Stimulated activated memory B cell treated with anti-CD40 and anti-IgM and Interleukin-4, amounts not matched to agents 10 μg/mL and 1 μg/mL and 100 μg/mL, for 72 hours (primary cell): ENCODE data around the gene LHFPL4.
A peak's percentile ranks its signal among the peaks of the same experiment; 100 is the strongest.
"Not testable (repeated sequence)": the region's sequence is repeated elsewhere in the genome, so short reads cannot be mapped to it uniquely, and the experiment has no call there.

Experiments
- ATAC-seq: fragments of 150-1000 bp; cut with Tn5 transposase; 2 replicates; pipeline ENCODE4 v1.10.0; 2021
- H3K27ac Mint-ChIP-seq: one replicate; pipeline ENCODE4 v1.8.0; 2022; ENCODE audit warnings: mild to moderate bottlenecking, mixed read lengths
- H3K27me3 Mint-ChIP-seq: one replicate; pipeline ENCODE4 v1.8.0; 2022; ENCODE audit warnings: mixed read lengths
- H3K36me3 Mint-ChIP-seq: one replicate; pipeline ENCODE4 v1.8.0; 2022; ENCODE audit warnings: mixed read lengths
- H3K4me1 Mint-ChIP-seq: one replicate; pipeline ENCODE4 v1.8.0; 2022; ENCODE audit warnings: mixed read lengths
- H3K4me3 Mint-ChIP-seq: one replicate; pipeline ENCODE4 v1.8.0; 2022; ENCODE audit warnings: mild to moderate bottlenecking, moderate library complexity, mixed read lengths
- H3K9me3 Mint-ChIP-seq: one replicate; pipeline ENCODE4 v1.8.0; 2022; ENCODE audit warnings: mixed read lengths

LHFPL4 gene

DNA sequence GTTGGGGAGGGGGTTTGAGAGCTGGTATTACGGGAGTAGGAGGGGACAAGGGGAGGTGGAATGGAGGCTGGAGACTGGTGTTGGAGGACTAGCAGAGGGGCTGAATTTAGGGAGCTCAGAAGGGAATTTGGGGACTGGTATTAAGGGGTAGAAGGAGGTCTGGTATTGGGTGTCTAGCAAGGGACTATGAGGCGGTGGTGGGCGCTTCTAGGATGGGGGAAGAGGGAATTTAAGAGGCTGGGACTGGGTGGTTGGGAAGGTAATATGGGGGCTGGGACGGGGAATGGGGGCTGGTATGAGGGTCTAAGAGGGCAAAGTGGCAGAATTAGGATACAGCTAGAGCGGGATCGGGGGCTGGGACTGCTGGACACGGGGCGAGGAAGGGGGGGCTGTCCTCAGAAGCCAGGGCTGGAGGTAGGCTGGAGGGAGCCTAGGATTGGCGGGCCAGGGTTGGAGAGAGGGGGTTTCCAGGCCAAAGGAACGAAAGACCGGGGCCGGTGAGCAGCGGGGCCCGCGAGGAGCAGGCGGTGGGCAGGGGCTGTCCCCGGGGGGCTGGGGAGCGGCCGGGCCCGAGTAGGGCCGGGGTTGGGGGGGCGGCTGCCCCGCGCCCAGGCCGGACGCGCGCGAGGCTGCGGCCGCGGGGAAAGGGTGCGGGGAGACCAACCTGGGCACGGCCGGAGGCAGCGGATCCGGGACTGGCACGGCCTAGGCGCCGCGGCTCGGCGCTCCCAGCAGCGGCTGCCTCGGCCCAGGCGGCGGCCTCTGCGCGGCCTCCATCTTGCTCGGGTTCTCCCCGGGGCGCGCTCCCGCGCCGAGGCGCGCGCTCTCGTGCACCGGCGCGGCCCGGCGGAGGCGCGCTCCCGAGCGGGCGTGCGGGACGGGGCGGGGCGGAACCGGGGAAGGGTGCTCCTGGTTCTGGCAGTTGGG is at the start of gene LHFPL4:
LHFPL4 (minus strand) TSS at position 802 of the 927 bp plus-strand sequence. CDS start 1,143 bp downstream, outside the sequence.
- Mint-ChIP-seq H3K4me3 (peak within 1 kb of the TSS; percentile 47), H3K36me3 (no peaks in the 10 kb centered on the region), H3K27me3 (peaks cover 73% of the 10 kb centered on the region), H3K9me3 (no peaks in the 10 kb centered on the region), H3K4me1 (peaks cover 14% of the 10 kb centered on the region), H3K27ac (no peak within 1 kb of the TSS)
- peak; percentile 54 for ATAC-seq

GRCh38 chr3:9602620-9603019 is 49.0 kb upstream of the LHFPL4 start:
- no peak for ATAC-seq
- peaks cover 10% of the 10 kb centered on the region for H3K9me3 Mint-ChIP-seq
- H3K27ac Mint-ChIP-seq: no peak overlapping the region
- no peaks in the 10 kb centered on the region for H3K4me1 Mint-ChIP-seq
- no peaks in the 10 kb centered on the region for H3K36me3 Mint-ChIP-seq
- H3K27me3 Mint-ChIP-seq: peaks cover 73% of the 10 kb centered on the region
- no peak overlapping the region for H3K4me3 Mint-ChIP-seq

- not testable (repeated sequence) for ATAC-seq, H3K27ac Mint-ChIP-seq, H3K4me3 Mint-ChIP-seq, H3K4me1 Mint-ChIP-seq, H3K36me3 Mint-ChIP-seq, H3K9me3 Mint-ChIP-seq
- peaks cover 68% of the 10 kb centered on the region for H3K27me3 Mint-ChIP-seq
Observed at GRCh38 chr3:9601006-9601581, 47.5 kb upstream of the LHFPL4 start.

- Mint-ChIP-seq H3K4me3 (no peak overlapping the region), H3K36me3 (no peaks in the 10 kb centered on the region), H3K27ac (no peak overlapping the region), H3K27me3 (peaks cover 63% of the 10 kb centered on the region), H3K4me1 (no peaks in the 10 kb centered on the region), H3K9me3 (peaks cover 6% of the 10 kb centered on the region)
- ATAC-seq: peak; percentile 41
Observed at GRCh38 chr3:9600597-9600996, 47.0 kb upstream of the LHFPL4 start.

GRCh38 chr3:9598783-9599387 is 45.3 kb upstream of the LHFPL4 start:
- no peak overlapping the region for H3K4me3 Mint-ChIP-seq
- H3K27ac Mint-ChIP-seq: no peak overlapping the region
- H3K9me3 Mint-ChIP-seq: no peaks in the 10 kb centered on the region
- ATAC-seq: no peak
- no peaks in the 10 kb centered on the region for H3K36me3 Mint-ChIP-seq
- no peaks in the 10 kb centered on the region for H3K4me1 Mint-ChIP-seq
- peaks cover 50% of the 10 kb centered on the region for H3K27me3 Mint-ChIP-seq

GRCh38 chr3:9595877-9596276 is 42.3 kb upstream of the LHFPL4 start:
- Mint-ChIP-seq H3K27me3 (peaks cover 40% of the 10 kb centered on the region), H3K36me3 (no peaks in the 10 kb centered on the region), H3K9me3 (no peaks in the 10 kb centered on the region), H3K27ac (no peak overlapping the region), H3K4me3 (no peak overlapping the region), H3K4me1 (no peaks in the 10 kb centered on the region)
- no peak for ATAC-seq

DNA sequence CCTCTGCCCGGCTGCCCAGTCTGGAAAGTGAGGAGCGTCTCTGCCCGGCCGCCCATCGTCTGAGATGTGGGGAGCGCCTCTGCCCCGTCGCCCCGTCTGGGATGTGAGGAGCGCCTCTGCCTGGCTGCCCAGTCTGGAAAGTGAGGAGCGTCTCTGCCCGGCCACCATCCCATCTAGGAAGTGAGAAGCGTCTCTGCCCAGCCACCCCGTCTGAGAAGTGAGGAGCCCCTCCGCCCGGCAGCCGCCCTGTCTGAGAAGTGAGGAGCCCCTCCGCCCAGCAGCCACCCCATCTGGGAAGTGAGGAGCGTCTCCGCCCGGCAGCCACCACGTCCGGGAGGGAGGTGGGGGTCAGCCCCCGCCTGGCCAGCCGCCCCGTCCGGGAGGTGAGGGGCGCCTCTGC is 38.2 kb upstream of the LHFPL4 start:
- not testable (repeated sequence) for ATAC-seq, H3K36me3 Mint-ChIP-seq

DNA sequence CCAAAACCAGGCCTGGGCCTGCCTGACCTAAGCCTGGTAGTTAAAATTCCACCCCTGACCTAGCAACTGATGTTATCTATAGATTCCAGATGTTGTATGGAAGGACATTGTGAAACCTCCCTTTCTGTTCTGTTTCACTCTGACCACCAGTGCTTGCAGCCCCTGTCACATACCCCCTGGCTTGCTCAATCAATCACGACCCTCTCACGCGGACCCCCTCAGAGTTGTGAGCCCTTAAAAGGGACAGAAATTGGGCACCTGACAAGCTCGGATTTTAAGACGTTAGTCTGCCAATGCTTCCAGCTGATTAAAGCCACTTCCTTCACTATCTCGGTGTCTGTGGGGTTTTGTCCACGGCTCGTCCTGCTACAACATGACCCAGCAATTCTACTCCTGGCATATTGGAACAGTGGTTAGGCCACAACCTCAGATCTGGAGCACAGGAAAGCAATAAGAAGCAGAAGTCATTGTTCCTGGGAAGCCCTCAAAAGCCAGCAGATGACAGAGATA is 36.7 kb upstream of the LHFPL4 start:
- H3K27ac Mint-ChIP-seq: no peak overlapping the region
- ATAC-seq: no peak
- no peak overlapping the region for H3K4me3 Mint-ChIP-seq
- H3K9me3 Mint-ChIP-seq: no peaks in the 10 kb centered on the region
- H3K27me3 Mint-ChIP-seq: peaks cover 18% of the 10 kb centered on the region
- no peaks in the 10 kb centered on the region for H3K4me1 Mint-ChIP-seq
- H3K36me3 Mint-ChIP-seq: no peaks in the 10 kb centered on the region

More for the DNA sequence above, 38.2 kb upstream of the LHFPL4 start:
- not testable (repeated sequence) for H3K27ac Mint-ChIP-seq, H3K4me3 Mint-ChIP-seq, H3K9me3 Mint-ChIP-seq, H3K4me1 Mint-ChIP-seq
- peaks cover 18% of the 10 kb centered on the region for H3K27me3 Mint-ChIP-seq

- Mint-ChIP-seq H3K9me3 (peaks cover 4% of the 10 kb centered on the region), H3K36me3 (peaks cover 5% of the 10 kb centered on the region), H3K4me3 (no peak overlapping the region), H3K27me3 (no peaks in the 10 kb centered on the region), H3K27ac (no peak overlapping the region), H3K4me1 (no peaks in the 10 kb centered on the region)
- ATAC-seq: no peak
Observed at GRCh38 chr3:9583792-9584191, 30.2 kb upstream of the LHFPL4 start.

DNA sequence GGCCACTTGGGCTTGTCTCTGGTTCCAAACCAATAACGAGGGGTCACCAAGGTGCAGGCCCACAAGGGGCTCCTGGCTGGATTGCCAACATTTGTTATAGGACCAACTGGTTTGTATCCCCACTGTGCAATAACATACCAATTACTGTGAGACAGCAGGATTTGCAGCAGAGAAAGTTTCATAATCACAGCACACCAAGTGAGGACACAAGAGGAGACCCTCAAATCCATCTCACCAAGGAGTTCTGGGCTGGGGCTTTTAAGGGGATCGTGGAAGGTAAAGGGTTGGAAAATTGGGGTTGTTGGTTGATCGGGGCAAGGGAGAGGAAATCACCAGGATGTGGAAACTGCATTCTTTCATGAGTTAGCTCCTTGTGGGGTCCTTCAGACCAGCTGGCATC is 29.7 kb upstream of the LHFPL4 start:
- Mint-ChIP-seq H3K36me3 (peaks cover 5% of the 10 kb centered on the region), H3K4me3 (no peak overlapping the region), H3K4me1 (no peaks in the 10 kb centered on the region), H3K9me3 (peaks cover 4% of the 10 kb centered on the region), H3K27ac (no peak overlapping the region), H3K27me3 (no peaks in the 10 kb centered on the region)
- no peak for ATAC-seq

GRCh38 chr3:9582332-9582731 is 28.7 kb upstream of the LHFPL4 start:
- no peak overlapping the region for H3K27ac Mint-ChIP-seq
- no peak for ATAC-seq
- no peak overlapping the region for H3K4me3 Mint-ChIP-seq

GRCh38 chr3:9581742-9582141 is 28.1 kb upstream of the LHFPL4 start:
- Mint-ChIP-seq H3K27me3 (no peaks in the 10 kb centered on the region), H3K9me3 (peaks cover 4% of the 10 kb centered on the region), H3K4me3 (no peak overlapping the region), H3K27ac (no peak overlapping the region), H3K36me3 (peaks cover 5% of the 10 kb centered on the region), H3K4me1 (no peaks in the 10 kb centered on the region)
- no peak for ATAC-seq

More at GRCh38 chr3:9582332-9582731, 28.7 kb upstream of the LHFPL4 start:
- Mint-ChIP-seq H3K36me3 (peaks cover 5% of the 10 kb centered on the region), H3K4me1 (no peaks in the 10 kb centered on the region), H3K27me3 (no peaks in the 10 kb centered on the region), H3K9me3 (peaks cover 4% of the 10 kb centered on the region)

- H3K27ac Mint-ChIP-seq: no peak overlapping the region
- no peaks in the 10 kb centered on the region for H3K4me1 Mint-ChIP-seq
- H3K36me3 Mint-ChIP-seq: no peaks in the 10 kb centered on the region
- H3K4me3 Mint-ChIP-seq: no peak overlapping the region
- peaks cover 14% of the 10 kb centered on the region for H3K9me3 Mint-ChIP-seq
- ATAC-seq: no peak
- H3K27me3 Mint-ChIP-seq: peaks cover 11% of the 10 kb centered on the region
Observed at GRCh38 chr3:9569054-9569453, 15.4 kb upstream of the LHFPL4 start.

- no peak for ATAC-seq
- H3K9me3 Mint-ChIP-seq: peaks cover 11% of the 10 kb centered on the region
- no peaks in the 10 kb centered on the region for H3K36me3 Mint-ChIP-seq
- H3K4me1 Mint-ChIP-seq: no peaks in the 10 kb centered on the region
- no peak overlapping the region for H3K27ac Mint-ChIP-seq
- H3K4me3 Mint-ChIP-seq: no peak overlapping the region
- peaks cover 9% of the 10 kb centered on the region for H3K27me3 Mint-ChIP-seq
Observed at GRCh38 chr3:9565316-9565715, 11.7 kb upstream of the LHFPL4 start.

GRCh38 chr3:9563851-9564250 is 10.2 kb upstream of the LHFPL4 start:
- peaks cover 9% of the 10 kb centered on the region for H3K27me3 Mint-ChIP-seq
- peaks cover 9% of the 10 kb centered on the region for H3K9me3 Mint-ChIP-seq
- H3K36me3 Mint-ChIP-seq: no peaks in the 10 kb centered on the region
- no peaks in the 10 kb centered on the region for H3K4me1 Mint-ChIP-seq
- H3K4me3 Mint-ChIP-seq: no peak overlapping the region
- no peak overlapping the region for H3K27ac Mint-ChIP-seq
- ATAC-seq: no peak
